Adipose tissue (tissue), 3 donors: ENCODE measurements around the gene NCKIPSD. TPM values are rescaled to one million over a fixed set of nuclear protein-coding genes. Genes with fewer than 3 reads are reported as not detected.
"Not testable (repeated sequence)": the region's sequence is repeated elsewhere in the genome, so short reads cannot be mapped to it uniquely, and the experiment has no call there.

Experiments used
- H3K27ac ChIP-seq: one replicate; pipeline ENCODE4 v1.5.1; 2013; ENCODE audit warnings: low read depth, low read length
- WGBS, 3 donors: extraction: QIAGEN DNeasy Blood & Tissue Kit; methylation state at CpG; one replicate each; pipeline ENCODE4 v1.1.7; 2013; 5-methylcytosine and 5-hydroxymethylcytosine counted together
- polyA plus RNA-seq, 3 donors: library from polyadenylated mRNA; stranded (reverse); fragments of 200-250 nt; gene quantifications; one replicate each; pipeline ENCODE4 v1.2.3, GENCODE V29; 2013
- donor health status: healthy with polysubstance abuse.
- donor health status: Bipolar disorder and iron deficiency.
- donor health status: healthy.

The NCKIPSD gene
- 10 to 100 TPM in 2 of 3 donors, 1 to 10 TPM in 1; 9.2 to 13.9 (median 13.5) TPM for polyA plus RNA-seq

DNA sequence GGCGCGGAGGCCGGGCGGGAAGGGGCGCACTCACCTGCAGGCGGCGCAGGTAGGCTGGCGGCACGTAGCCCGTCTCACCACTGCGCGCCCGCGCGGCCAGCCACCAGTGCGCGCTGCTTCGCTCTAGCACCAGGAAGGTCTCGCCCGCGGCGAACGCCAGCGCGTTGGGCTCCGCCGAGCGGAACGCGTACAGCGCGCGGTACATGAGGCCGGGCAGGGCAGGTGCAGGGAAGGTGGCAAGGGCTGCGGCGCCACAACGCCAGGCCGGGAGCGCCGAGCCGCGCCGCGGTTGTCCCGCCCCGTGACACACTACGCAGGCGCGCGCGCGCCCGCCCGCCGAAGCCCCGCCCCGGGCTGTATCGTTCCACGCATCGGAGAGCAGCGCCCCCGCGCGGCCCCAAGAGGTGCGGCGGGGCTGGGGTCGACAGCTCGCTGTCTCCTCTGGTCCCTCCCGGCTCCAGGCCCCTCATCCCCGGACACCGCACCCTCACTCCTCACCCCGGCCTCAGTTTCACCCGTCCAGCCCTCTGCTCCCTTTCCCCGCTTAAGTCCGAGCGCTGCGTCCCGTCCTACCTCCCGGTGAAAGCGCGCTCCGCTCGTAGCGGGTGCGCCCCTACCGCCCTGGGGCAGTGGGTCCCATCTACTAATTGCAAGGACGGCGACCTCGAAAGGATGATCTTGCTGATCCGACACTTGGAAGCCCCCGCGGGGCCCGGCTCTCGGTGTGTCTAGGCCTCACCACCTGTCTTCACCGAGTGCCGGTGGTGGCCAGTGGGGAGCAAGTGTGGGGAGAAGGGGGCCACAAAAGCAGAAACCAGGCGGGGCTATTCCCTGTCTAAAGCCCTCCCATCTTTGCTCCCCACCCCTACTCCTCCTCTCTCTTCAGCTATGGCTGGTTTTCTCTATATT is at the start of gene NCKIPSD:
TSS of gene NCKIPSD (minus strand) at position 313 of the 909 bp plus-strand sequence. CDS start at position 205, 108 bp downstream.
- 0% methylated on average over 70 to 97 of the region's 97 CpGs for WGBS, 3 donors
- H3K27ac ChIP-seq = no peak within 1 kb of the TSS

DNA sequence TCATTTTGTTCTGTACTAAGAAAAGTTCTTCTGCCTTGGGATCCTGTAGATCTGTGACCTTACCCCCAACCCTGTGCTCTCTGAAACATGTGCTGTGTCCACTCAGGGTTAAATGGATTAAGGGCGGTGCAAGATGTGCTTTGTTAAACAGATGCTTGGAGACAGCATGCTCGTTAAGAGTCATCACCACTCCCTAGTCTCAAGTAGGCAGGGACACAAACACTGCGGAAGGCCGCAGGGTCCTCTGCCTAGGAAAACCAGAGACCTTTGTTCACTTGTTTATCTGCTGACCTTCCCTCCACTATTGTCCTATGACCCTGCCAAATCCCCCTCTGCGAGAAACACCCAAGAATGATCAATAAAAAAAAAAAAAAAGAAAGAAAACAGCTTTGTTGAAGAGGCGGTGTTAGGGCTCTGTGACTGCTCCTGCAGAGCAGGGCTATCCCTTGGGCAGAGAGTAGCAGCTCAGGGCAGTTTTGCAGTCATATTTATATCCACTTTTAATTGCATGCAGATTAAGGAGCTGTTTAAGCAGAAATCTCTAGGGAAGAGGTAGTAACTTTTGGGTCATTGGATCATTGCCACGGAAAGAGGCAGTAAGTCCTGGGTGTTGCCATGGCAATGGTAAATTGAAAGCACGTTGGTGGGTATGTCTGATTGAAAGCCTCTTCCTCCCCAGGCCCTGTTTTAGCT is 49.5 kb upstream of the NCKIPSD start:
- WGBS, 3 donors = 35 to 50% (median 40%) methylated on average over 7 of the region's 8 CpGs

DNA sequence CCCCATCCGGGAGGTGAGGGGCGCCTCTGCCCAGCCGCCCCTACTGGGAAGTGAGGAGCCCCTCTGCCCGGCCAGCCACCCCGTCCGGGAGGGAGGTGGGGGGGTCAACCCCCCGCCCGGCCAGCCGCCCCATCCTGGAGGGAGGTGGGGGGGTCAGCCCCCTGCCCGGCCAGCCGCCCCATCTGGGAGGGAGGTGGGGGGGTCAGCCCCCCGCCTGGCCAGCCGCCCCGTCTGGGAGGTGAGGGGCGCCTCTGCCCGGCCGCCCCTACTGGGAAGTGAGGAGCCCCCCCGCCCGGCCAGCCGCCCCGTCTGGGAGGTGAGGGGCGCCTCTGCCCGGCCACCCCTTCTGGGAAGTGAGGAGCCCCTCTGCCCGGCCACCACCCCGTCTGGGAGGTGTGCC is 48.8 kb upstream of the NCKIPSD start:
- 81 to 93% (median 91%) methylated on average over 10 to 13 of the region's 25 CpGs for WGBS, 3 donors
- not testable (repeated sequence) for H3K27ac ChIP-seq

More for the DNA sequence above, 49.5 kb upstream of the NCKIPSD start:
- H3K27ac ChIP-seq = not testable (repeated sequence)

DNA sequence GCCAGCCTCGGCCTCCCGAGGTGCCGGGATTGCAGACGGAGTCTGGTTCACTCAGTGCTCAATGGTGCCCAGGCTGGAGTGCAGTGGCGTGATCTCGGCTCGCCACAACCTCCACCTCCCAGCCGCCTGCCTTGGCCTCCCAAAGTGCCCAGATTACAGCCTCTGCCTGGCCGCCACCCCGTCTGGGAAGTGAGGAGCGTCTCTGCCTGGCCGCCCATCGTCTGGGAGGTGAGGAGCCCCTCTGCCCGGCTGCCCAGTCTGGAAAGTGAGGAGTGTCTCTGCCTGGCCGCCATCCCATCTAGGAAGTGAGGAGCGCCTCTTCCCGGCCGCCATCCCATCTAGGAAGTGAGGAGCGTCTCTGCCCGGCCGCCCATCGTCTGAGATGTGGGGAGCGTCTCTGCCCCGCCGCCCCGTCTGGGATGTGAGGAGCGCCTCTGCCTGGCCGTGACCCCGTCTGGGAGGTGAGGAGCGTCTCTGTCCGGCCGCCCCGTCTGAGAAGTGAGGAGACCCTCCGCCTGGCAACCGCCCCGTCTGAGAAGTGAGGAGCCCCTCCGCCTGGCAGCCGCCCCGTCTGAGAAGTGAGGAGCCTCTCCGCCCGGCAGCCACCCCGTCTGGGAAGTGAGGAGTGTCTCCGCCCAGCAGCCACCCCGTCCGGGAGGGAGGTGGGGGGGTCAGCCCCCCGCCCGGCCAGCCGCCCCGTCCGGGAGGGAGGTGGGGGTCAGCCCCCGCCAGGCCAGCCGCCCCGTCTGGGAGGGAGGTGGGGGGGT is 48.2 kb upstream of the NCKIPSD start:
- not testable (repeated sequence) for H3K27ac ChIP-seq
- 95 to 97% (median 96%) methylated on average over 15 to 35 of the region's 53 CpGs for WGBS, 3 donors

DNA sequence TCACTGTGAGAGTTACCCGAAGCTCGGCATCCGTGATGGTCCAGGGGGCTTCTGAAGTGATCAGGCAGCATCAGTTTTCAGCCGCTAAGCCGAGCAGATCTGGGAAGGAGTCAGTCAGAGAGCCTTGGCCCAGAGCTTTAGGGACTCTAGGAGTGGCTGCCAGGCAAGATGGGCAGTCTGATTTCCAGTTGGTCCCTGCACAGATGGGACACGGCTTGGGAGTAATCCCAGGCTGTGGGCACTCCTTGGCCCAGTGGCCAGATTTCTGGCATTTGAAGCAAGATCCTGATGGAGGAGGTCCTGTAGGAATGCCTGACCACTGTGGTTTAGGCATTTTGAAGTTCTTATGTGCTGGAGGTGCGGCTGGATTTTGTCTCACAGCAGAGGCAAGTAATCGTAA is 41.8 kb upstream of the NCKIPSD start:
- no peak overlapping the region for H3K27ac ChIP-seq
- 86 to 95% (median 92%) methylated on average over 8 of the region's 8 CpGs for WGBS, 3 donors

DNA sequence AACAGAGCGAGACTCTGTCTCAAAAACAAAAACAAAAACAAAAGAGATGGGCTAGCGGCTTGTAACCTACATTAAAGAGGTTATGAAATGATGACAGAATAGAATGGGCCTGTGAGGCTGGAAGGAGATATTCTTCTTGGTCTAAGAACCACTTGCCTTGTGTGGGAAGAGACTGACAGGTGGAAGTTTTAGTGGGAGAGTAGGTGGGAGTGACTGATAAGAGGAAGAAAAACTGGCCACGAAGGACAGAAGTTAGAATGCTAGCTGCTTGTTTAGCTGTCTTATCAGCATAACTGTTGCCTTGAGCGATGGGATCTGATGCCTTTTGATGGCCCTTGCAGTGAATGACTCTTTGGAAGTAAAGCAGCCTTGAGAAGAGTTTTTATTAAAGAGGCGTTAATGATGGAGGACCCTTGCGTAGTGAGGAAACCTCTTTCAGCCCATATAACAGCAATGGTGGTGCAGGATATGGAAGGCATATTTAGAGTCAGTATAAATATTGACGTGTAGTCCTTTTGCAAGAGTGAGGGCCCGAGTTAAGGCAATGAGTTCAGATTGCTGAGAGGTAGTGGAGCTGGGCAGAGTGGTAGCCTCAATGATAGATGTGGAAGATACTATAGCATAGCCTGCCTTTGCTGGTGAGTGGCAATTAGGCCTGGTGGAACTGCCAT is 39.6 kb upstream of the NCKIPSD start:
- WGBS, 3 donors = 89 to 95% (median 91%) methylated on average over 8 of the region's 8 CpGs
- H3K27ac ChIP-seq = not testable (repeated sequence)

DNA sequence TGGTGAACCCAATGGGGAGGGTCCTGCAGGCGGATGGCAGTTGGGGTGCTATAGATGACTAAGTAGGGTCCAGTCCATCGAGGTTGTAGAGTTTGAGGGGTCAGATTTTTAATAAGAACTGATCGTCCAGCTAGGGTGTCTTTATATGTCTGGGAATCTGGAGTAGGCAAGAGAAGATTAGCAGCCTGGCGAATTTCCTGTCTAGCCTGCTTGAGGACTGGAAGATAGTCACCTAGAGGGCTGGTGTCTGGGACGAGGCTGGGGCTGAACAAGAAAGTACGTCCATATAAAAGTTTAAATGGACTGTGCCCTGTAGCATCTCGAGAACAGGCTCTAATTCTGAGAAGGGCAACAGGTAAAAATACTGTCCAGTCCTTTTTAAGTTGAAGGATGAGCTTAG is 38.0 kb upstream of the NCKIPSD start:
- WGBS, 3 donors = 87 to 93% (median 89%) methylated on average over 7 of the region's 7 CpGs
- no peak overlapping the region for H3K27ac ChIP-seq

DNA sequence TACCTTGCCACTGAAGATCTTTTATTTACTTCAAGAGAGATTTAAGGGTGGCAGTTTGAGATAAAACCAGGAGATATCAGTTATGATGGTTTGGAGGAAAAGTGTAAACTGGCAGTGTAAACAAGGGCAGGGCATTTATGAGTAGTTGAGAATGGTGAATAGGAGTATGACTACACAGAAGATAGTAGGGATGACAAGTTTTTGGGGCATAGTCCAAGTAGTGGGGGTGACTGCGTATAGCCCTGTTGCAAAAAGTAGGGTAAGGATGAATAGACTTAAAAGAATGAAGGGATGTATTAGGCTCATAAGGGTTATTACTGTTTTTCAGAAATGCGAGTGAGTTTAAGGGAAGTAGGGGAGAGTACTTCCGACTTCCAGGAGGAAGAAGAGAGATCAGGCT is 37.6 kb upstream of the NCKIPSD start:
- not testable (repeated sequence) for H3K27ac ChIP-seq
- 67 to 93% (median 72%) methylated on average over 3 of the region's 3 CpGs for WGBS, 3 donors

DNA sequence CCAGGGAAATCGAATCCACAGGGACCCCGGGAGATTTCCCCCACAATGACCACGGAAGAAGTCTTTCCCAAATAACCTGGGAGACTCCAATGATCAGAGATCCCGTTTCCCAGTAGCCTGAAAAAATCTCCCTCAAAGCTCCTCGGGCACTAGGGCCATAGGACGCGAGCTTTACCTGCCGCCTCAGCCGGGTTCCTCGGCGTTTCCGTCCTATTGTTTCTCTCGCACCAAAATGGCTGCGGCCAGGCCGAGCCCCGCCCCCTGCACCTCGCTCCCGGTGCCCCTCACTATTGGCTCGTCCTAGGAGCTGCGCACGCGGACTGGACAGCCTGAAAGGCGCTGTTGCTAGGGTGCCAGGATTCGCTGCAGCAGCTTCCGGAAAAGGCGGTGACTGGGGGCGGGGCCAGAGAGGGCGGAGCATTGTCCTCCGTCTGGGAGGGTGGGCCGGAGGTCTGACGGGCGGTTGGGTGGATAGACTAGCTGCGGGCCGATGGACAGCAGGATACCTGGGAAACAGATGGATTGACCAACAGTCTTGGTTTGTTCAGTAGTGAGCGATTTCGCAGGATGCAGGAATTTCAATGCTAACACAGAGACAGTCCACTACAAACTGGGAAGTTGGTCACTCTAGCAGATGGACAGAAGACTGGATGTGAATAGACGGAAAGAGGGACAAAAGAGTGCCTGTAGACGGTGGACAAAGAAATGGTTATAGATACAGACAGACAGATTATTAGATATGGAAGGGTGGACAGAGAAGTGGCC is 31.4 kb upstream of the NCKIPSD start, which contains the start of gene IP6K2:
TSS of gene IP6K2 (minus strand) at position 240 of the 765 bp plus-strand sequence. CDS start 21,930 bp downstream, outside the sequence.
- no peak within 1 kb of the TSS for H3K27ac ChIP-seq
- WGBS, 3 donors = 2 to 3% (median 2%) methylated on average over 38 of the region's 38 CpGs

DNA sequence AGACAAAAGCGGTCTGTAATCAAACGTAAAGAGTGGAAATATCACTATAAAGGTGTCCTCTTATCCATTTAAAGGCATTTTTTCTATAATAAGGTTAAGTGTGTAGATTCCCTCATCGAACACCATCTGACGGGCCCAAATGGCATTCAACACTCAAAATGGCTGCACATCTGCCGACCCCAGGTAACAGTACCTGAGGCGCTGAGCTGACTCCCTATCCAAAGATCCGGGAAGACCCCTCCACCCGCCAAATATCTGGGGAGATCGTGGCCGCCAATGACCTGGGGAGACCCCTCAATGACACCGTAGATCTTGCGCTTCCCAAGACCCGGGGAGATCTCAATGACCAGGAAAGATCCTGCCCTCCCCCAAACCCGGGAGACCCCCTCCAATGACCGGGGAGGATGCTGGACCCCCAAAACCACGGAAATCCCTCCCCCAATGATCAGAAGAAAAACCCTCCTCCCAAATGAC is 30.8 kb upstream of the NCKIPSD start:
- H3K27ac ChIP-seq = no peak overlapping the region
- WGBS, 3 donors = 0% methylated on average over 16 of the region's 16 CpGs

DNA sequence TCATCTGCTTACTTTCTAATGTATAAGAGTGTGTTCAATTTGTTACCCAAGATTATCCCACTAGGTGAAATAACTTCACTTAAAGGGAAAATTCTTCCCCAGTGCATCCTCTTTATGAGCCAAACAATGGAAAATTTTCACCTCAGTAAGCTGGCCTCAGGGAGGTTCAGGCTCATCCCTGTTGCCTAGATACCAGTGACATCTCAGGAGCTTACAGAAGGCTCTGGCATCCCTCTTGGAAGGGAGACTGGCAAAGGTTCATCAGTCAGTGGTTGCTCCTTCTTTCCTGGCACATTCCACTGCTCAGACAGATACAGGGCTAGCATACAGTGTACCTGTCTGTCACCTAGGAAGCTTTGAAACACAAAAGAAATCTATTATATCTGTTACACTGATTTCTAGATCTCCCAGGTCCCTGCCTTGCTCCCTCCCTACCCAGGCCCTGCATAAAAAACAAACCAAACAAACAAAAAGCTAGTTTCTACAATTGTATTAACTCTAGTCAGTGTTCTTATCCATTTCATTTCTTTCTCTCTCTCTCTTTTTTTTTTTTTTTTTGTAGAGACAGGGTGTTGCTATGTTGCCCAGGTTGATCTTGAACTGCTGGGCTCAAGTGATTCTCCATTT is 29.6 kb upstream of the NCKIPSD start:
- H3K27ac ChIP-seq = no peak overlapping the region

DNA sequence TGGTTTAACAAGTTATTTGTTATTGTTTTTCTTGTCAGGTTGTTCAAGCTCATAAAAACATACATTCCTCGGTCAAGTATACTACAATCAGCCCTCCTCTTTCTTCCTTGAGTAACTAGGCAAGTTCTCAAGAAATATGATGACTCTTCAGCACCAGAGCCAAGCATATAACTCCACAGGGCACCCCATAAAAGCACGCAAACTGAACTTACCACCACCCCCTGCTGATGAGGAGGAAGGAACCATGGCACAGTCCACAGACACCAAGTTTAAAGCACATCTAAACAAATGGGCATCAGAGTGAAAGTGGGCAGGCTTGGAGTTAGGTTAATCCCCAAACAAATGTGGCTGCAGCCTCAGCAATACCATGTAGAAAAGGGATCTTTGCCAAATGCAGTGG is 26.0 kb upstream of the NCKIPSD start:
- WGBS, 3 donors = 86 to 93% (median 88%) methylated on average over 2 of the region's 2 CpGs
- no peak overlapping the region for H3K27ac ChIP-seq

DNA sequence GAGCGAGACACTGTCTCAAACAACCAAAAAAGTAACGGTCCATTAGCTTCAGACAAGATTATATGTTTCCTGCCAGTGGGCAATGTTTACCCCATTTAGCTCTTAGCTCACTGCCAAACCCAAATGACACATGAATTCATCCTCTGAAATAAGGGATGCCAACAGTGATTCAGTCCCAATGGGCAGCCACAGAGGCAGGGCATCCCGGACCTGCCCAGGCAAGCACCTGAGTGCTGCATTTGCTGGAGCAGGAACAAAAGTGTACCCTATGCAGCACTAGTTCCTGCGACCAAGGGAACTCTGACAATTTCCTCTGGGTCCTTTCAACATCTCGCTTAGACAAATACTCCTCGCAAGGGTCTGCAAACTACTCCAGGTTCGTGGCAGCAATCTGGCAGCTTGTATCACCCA is 23.3 kb upstream of the NCKIPSD start:
- WGBS, 3 donors = 71 to 82% (median 78%) methylated on average over 7 of the region's 7 CpGs
- H3K27ac ChIP-seq = no peak overlapping the region

DNA sequence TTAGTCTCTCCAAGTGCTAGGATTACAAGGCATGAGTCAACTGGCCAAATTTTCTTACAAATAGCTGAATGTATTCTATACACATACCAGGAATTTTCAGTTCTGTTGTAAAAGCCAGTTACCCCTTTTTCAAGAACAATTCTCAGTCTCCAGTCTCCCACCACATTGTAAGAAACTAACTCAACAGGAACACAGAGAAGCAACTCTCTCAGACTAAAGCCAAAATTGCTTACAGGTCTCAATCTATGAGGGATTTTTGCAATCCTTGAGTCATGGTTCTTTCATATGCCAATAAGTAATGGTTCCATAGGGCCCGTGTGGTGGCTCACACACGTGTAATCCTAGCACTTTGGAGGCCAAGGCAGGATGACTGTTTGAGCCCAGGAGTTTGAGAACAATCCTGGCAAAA is 22.8 kb upstream of the NCKIPSD start:
- H3K27ac ChIP-seq = no peak overlapping the region
- 43 to 56% (median 55%) methylated on average over 2 of the region's 2 CpGs for WGBS, 3 donors

DNA sequence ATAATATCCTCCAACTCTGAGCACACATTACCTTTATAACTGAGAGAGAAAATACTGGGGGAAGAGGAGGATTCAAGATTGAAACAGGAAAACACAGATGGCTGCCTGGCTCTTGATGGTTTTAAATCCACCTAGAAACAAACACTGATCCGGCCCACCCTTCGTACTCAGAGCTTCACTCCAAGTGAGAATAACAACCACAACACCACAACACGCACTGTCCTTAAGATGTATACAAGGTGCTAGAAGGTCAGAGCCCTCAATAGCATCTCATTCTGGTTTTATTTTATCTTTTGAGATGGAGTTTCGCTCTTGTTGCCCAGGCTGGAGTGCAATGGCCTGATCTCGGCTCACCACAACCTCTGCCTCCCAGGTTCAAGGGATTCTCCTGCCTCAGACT is 21.4 kb upstream of the NCKIPSD start:
- no peak overlapping the region for H3K27ac ChIP-seq
- 87 to 89% (median 88%) methylated on average over 5 of the region's 5 CpGs for WGBS, 3 donors

DNA sequence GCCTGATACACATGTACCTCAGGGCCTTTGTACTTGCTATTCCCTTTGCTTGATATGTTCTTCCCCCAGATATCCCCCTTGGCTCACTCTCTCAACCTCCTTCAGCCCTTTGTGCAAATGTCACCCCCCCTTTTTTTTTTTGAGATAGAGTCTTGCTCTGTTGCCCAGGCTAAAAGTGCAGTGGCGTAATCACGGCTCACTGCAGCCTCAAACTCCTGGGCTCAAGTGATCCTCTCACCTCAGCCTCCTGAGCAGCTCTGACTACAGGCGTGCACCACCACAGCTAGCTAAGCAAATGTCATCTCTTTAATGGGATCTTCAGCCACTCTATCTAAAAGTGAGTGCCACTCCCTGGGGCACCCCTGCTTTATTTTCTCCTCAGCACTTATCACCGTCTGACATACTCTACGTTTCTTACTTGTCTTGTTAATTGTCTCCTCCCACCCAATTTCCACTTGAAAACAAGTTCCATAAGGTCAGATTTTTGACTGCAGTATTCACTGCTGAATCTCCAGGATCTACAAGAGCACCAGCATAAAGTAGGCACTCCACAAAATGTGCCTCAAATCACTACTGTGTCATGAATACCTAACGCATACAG is 16.7 kb upstream of the NCKIPSD start:
- no peak overlapping the region for H3K27ac ChIP-seq
- 87 to 88% (median 88%) methylated on average over 6 of the region's 6 CpGs for WGBS, 3 donors
